ENCODE results near the gene PRKCA. TPM values are rescaled to one million over a fixed set of nuclear protein-coding genes. Genes with fewer than 3 reads are reported as not detected.

PRKCA gene
- total RNA-seq, 4 donors from 2014 or later = 9.8 to 25.6 (median 12.2) TPM

DNA sequence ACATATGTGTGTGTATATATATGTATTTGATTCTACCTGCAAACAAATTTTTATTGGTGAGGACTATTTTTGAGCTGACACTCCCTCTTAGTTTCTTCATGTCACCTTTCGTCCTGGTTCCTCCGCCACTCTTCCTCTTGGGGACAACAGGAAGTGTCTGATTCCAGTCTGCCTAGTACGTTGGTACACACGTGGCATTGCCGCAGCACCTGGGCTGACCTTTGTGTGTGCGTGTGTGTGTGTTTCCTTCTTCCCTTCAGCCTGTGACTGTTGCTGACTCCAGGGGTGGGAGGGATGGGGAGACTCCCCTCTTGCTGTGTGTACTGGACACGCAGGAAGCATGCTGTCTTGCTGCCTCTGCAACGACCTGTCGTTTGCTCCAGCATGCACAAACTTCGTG, 503.2 kb downstream of the PRKCA start:
- no peaks in the 10 kb centered on the region for H3K36me3 ChIP-seq
- no peak for TF ChIP-seq CTCF (IDR thresholded peaks at IDR 0.05)
- no peak for TF ChIP-seq EP300 (IDR thresholded peaks at IDR 0.05)
- TF ChIP-seq POLR2A (IDR thresholded peaks at IDR 0.05) = no peak
- no peak for TF ChIP-seq POLR2AphosphoS5 (IDR thresholded peaks at IDR 0.05)
- H3K27me3 ChIP-seq = no peaks in the 10 kb centered on the region
- no peak for DNase-seq (ENCODE audit: low spot score in 2 of 2)
- whole genome bisulfite sequencing = 74% methylated on average over 7 of the region's 10 CpGs
- no peak overlapping the region for H3K4me3 ChIP-seq
- no peaks in the 10 kb centered on the region for H3K9me3 ChIP-seq
- H3K4me1 ChIP-seq = no peaks in the 10 kb centered on the region
- no peak overlapping the region for H3K27ac ChIP-seq

- Histone ChIP-seq H3K4me1 (no peaks in the 10 kb centered on the region), H3K4me3 (no peak overlapping the region), H3K9me3 (no peaks in the 10 kb centered on the region), H3K27ac (no peak overlapping the region), H3K36me3 (no peaks in the 10 kb centered on the region), H3K27me3 (no peaks in the 10 kb centered on the region)
- no peak for DNase-seq (ENCODE audit: low spot score in 2 of 2)
- TF ChIP-seq POLR2A (IDR thresholded peaks at IDR 0.05) (no peak), POLR2AphosphoS5 (IDR thresholded peaks at IDR 0.05) (no peak), EP300 (IDR thresholded peaks at IDR 0.05) (no peak), CTCF (IDR thresholded peaks at IDR 0.05) (no peak)
- 78% methylated on average over 10 of the region's 10 CpGs for WGBS
These were observed 504.8 kb downstream of the PRKCA start for GRCh38 chr17:66807182-66807581.

DNA sequence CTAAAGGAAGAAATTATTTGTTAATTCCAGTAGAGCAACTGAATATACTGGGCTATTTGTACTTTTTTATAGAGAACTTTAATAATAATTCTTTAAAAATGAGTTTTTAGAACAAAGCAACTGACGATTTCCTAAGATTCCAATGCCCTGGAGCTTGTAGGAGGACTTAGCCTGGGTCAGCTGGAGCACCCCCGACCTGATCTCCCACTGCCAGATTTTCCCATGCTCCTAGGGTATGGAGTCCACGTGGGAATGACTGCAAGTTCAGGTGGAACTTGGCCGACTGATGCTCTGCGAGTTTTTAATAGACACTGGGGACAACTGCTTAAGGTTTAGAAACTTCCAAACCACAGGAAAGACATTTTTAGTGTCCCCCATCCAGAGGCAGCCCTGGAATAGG, 507.0 kb downstream of the PRKCA start:
- Histone ChIP-seq H3K4me1 (no peaks in the 10 kb centered on the region), H3K9me3 (no peaks in the 10 kb centered on the region), H3K27me3 (peaks cover 6% of the 10 kb centered on the region), H3K4me3 (no peak overlapping the region), H3K27ac (no peak overlapping the region), H3K36me3 (no peaks in the 10 kb centered on the region)
- DNase-seq (ENCODE audit: low spot score in 2 of 2) = no peak
- TF ChIP-seq CTCF (IDR thresholded peaks at IDR 0.05) = no peak
- no peak for TF ChIP-seq EP300 (IDR thresholded peaks at IDR 0.05)
- TF ChIP-seq POLR2AphosphoS5 (IDR thresholded peaks at IDR 0.05) = no peak
- TF ChIP-seq POLR2A (IDR thresholded peaks at IDR 0.05) = no peak
- WGBS = 81% methylated on average over 5 of the region's 5 CpGs

GRCh38 chr17:66810951-66811682, 508.7 kb downstream of the PRKCA start:
- WGBS = 87% methylated on average over 12 of the region's 12 CpGs
- Histone ChIP-seq H3K36me3 (no peaks in the 10 kb centered on the region), H3K27me3 (peaks cover 6% of the 10 kb centered on the region), H3K4me3 (no peak overlapping the region), H3K9me3 (no peaks in the 10 kb centered on the region), H3K27ac (no peak overlapping the region), H3K4me1 (no peaks in the 10 kb centered on the region)
- no peak for DNase-seq (ENCODE audit: low spot score in 2 of 2)
- TF ChIP-seq EP300 (IDR thresholded peaks at IDR 0.05) (no peak), CTCF (IDR thresholded peaks at IDR 0.05) (no peak), POLR2A (IDR thresholded peaks at IDR 0.05) (no peak), POLR2AphosphoS5 (IDR thresholded peaks at IDR 0.05) (no peak)

DNA sequence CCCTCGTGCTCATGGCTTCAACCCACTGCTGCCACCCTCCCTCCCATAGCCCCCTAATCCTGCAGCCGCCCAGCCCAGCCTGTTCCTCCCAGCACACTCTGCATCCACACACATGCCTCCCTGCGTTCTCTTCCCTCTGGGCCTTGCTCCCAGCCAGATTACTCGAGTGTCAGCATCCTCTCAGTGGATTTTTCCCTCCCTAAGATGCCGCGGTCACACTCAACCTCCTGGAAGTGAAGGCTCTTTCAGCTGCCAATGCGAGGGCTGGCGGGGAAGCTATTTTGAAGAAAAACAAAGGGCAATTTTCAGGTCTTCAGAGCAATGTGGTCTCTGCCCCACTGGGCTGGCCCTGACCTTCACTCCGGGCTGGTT, 509.3 kb downstream of the PRKCA start:
- no peak overlapping the region for H3K4me3 ChIP-seq
- peaks cover 6% of the 10 kb centered on the region for H3K27me3 ChIP-seq
- WGBS = 73% methylated on average over 9 of the region's 9 CpGs
- no peaks in the 10 kb centered on the region for H3K36me3 ChIP-seq
- TF ChIP-seq POLR2AphosphoS5 (IDR thresholded peaks at IDR 0.05) = no peak
- no peak for TF ChIP-seq EP300 (IDR thresholded peaks at IDR 0.05)
- TF ChIP-seq CTCF (IDR thresholded peaks at IDR 0.05) = no peak
- TF ChIP-seq POLR2A (IDR thresholded peaks at IDR 0.05) = no peak
- DNase-seq (ENCODE audit: low spot score in 2 of 2) = no peak
- no peak overlapping the region for H3K27ac ChIP-seq
- H3K9me3 ChIP-seq = no peaks in the 10 kb centered on the region
- H3K4me1 ChIP-seq = no peaks in the 10 kb centered on the region

All from suprapubic skin (tissue), 4 donors.